CD4-positive, CD25-positive, alpha-beta regulatory T cell (primary cell): ENCODE measurements around the gene SHC2. TPM values are rescaled to one million over a fixed set of nuclear protein-coding genes. Genes with fewer than 3 reads are reported as not detected.

Source experiments
- ATAC-seq, 2 donors: fragments of 150-1000 bp; cut with Tn5 transposase; one replicate each; pipeline ENCODE4 v1.10.0; 2021; ENCODE audit warnings: low read depth in 2 of 2, moderate number of reproducible peaks in 2 of 2, moderate library complexity in 1 of 2
- DNase-seq, 3 donors: peaks; one replicate each; pipeline versions ENCODE4 v3.0.0 to v3.0.0-alpha.2; 2012 to 2022; ENCODE audit warnings: mixed read lengths in 1 of 3
- H3K27ac ChIP-seq: one replicate; pipeline ENCODE4 v1.7.0; 2013; ENCODE audit warnings: mild to moderate bottlenecking, low read length; ENCODE audit not compliant: insufficient read depth, poor library complexity, severe bottlenecking
- H3K27me3 ChIP-seq: one replicate; pipeline ENCODE4 v1.7.0; 2013; ENCODE audit warnings: low read length; ENCODE audit not compliant: control insufficient read depth, insufficient read depth
- H3K36me3 ChIP-seq: one replicate; pipeline ENCODE4 v1.7.0; 2013; ENCODE audit warnings: mild to moderate bottlenecking, low read length, moderate library complexity; ENCODE audit not compliant: control insufficient read depth, insufficient read depth
- H3K4me1 ChIP-seq: 2 replicates; pipeline ENCODE4 v1.7.0; 2013; ENCODE audit warnings: mild to moderate bottlenecking, low read length; ENCODE audit not compliant: insufficient read depth, control insufficient read depth, poor library complexity, severe bottlenecking
- H3K4me3 ChIP-seq: one replicate; pipeline ENCODE4 v1.7.0; 2013; ENCODE audit warnings: low read depth, mild to moderate bottlenecking, low read length, moderate library complexity
- H3K9me3 ChIP-seq, 2 experiments: 1 replicate in 1 of 2; 2 replicates in 1 of 2; pipeline ENCODE4 v1.7.0; 2013; ENCODE audit warnings: low read length in 2 of 2, mild to moderate bottlenecking in 1 of 2, moderate library complexity in 1 of 2; ENCODE audit not compliant: control insufficient read depth in 2 of 2
- H3K27ac Mint-ChIP-seq, 3 donors: one replicate each; pipeline ENCODE4 v1.8.0; 2020 to 2022; ENCODE audit warnings: mild to moderate bottlenecking in 3 of 3, mixed read lengths in 3 of 3, moderate library complexity in 2 of 3
- H3K27me3 Mint-ChIP-seq: one replicate; pipeline ENCODE4 v1.8.0; 2022; ENCODE audit warnings: mild to moderate bottlenecking, mixed read lengths
- H3K36me3 Mint-ChIP-seq: one replicate; pipeline ENCODE4 v1.8.0; 2020; ENCODE audit warnings: mixed read lengths
- H3K4me1 Mint-ChIP-seq, 4 donors: one replicate each; pipeline ENCODE4 v1.8.0; 2020 to 2022; ENCODE audit warnings: mixed read lengths in 4 of 4, mild to moderate bottlenecking in 1 of 4
- H3K4me3 Mint-ChIP-seq, 4 donors: one replicate each; pipeline ENCODE4 v1.8.0; 2020 to 2022; ENCODE audit warnings: mild to moderate bottlenecking in 4 of 4, mixed read lengths in 4 of 4, moderate library complexity in 3 of 4
- H3K9me3 Mint-ChIP-seq, 7 donors: one replicate each; pipeline ENCODE4 v1.8.0; 2020 to 2022; ENCODE audit warnings: mixed read lengths in 7 of 7, mild to moderate bottlenecking in 3 of 7, moderate library complexity in 2 of 7
- polyA plus RNA-seq, 4 donors: library from polyadenylated mRNA; unstranded; fragments of 300-500 nt; fragmentation: Illumina TruSeq; gene quantifications; one replicate each; pipeline ENCODE4 v1.2.3, GENCODE V29; 2021
- total RNA-seq: library from RNA; stranded (reverse); gene quantifications from one replicate; pipeline ENCODE4 v1.2.3, GENCODE V29; 2022

SHC2 gene
- total and polyA plus RNA-seq, 5 donors from 2014 or later: not detected

GRCh38 chr19:366951-367350, 93.9 kb downstream of the SHC2 start:
- H3K27me3 ChIP-seq: no peaks in the 10 kb centered on the region
- H3K9me3 ChIP-seq: no peaks in the 10 kb centered on the region
- no peak overlapping the region for H3K4me3 ChIP-seq
- Mint-ChIP-seq H3K36me3 (no peaks in the 10 kb centered on the region), H3K27ac (no peak overlapping the region), H3K4me1 (no peaks in the 10 kb centered on the region), H3K27me3 (no peaks in the 10 kb centered on the region), H3K4me3 (no peak overlapping the region), H3K9me3 (peaks cover 0 to 2% (median 0%) of the 10 kb centered on the region in 7 donors)
- H3K4me1 ChIP-seq: no peaks in the 10 kb centered on the region
- no peak for DNase-seq
- no peak overlapping the region for H3K27ac ChIP-seq
- no peaks in the 10 kb centered on the region for H3K36me3 ChIP-seq
- no peak for ATAC-seq

Other genes with a start within 250 kb of the SHC2 start
- gene PLPP2, start 169.6 kb downstream of the SHC2 start, total RNA-seq: 0.12 TPM
- gene PLPP2, start 169.6 kb downstream of the SHC2 start, polyA plus RNA-seq: under 1 TPM in 1 of 4 donors, not detected in 3; 0.22 TPM
- 15.8 TPM for gene MIER2, start 116.2 kb downstream of the SHC2 start, total RNA-seq
- gene MIER2, start 116.2 kb downstream of the SHC2 start, polyA plus RNA-seq: 1 to 10 TPM; 2.0 to 4.3 (median 2.9) TPM
- gene C2CD4C, start 51.9 kb downstream of the SHC2 start, total RNA-seq: not detected
- not detected for gene C2CD4C, start 51.9 kb downstream of the SHC2 start, polyA plus RNA-seq
- gene MADCAM1, start 35.5 kb upstream of the SHC2 start, total RNA-seq: 0.52 TPM
- under 1 TPM in 3 of 4 donors, not detected in 1; 0.16 to 0.33 (median 0.31) TPM for gene MADCAM1, start 35.5 kb upstream of the SHC2 start, polyA plus RNA-seq
- 19.3 TPM for gene TPGS1, start 46.5 kb upstream of the SHC2 start, total RNA-seq
- 10 to 100 TPM; 18.2 to 44.4 (median 37.3) TPM for gene TPGS1, start 46.5 kb upstream of the SHC2 start, polyA plus RNA-seq
- 39.2 TPM for gene CDC34, start 70.7 kb upstream of the SHC2 start, total RNA-seq
- gene CDC34, start 70.7 kb upstream of the SHC2 start, polyA plus RNA-seq: 10 to 100 TPM; 32.2 to 37.8 (median 34.8) TPM
- gene GZMM, start 83.0 kb upstream of the SHC2 start, total RNA-seq: 38.3 TPM
- gene GZMM, start 83.0 kb upstream of the SHC2 start, polyA plus RNA-seq: 100 to 1,000 TPM in 1 of 4 donors, 10 to 100 TPM in 3; 61.5 to 124 (median 90.0) TPM
- 132 TPM for gene BSG, start 111.6 kb upstream of the SHC2 start, total RNA-seq
- gene BSG, start 111.6 kb upstream of the SHC2 start, polyA plus RNA-seq: 100 to 1,000 TPM; 282 to 338 (median 300) TPM
- 1.2 TPM for gene HCN2, start 128.8 kb upstream of the SHC2 start, total RNA-seq
- not detected for gene HCN2, start 128.8 kb upstream of the SHC2 start, polyA plus RNA-seq
- gene POLRMT, start 172.5 kb upstream of the SHC2 start, total RNA-seq: 62.9 TPM
- gene POLRMT, start 172.5 kb upstream of the SHC2 start, polyA plus RNA-seq: 10 to 100 TPM; 25.4 to 38.1 (median 34.1) TPM
- gene FGF22, start 178.8 kb upstream of the SHC2 start, total RNA-seq: 0.81 TPM
- under 1 TPM in 1 of 4 donors, not detected in 3; 0.17 TPM for gene FGF22, start 178.8 kb upstream of the SHC2 start, polyA plus RNA-seq
- gene RNF126, start 202.2 kb upstream of the SHC2 start, total RNA-seq: 124 TPM
- gene RNF126, start 202.2 kb upstream of the SHC2 start, polyA plus RNA-seq: 10 to 100 TPM; 57.2 to 80.8 (median 76.9) TPM
- gene FSTL3, start 215.4 kb upstream of the SHC2 start, total RNA-seq: 0.64 TPM
- 1 to 10 TPM in 1 of 4 donors, under 1 TPM in 3; 0.55 to 2.1 (median 0.71) TPM for gene FSTL3, start 215.4 kb upstream of the SHC2 start, polyA plus RNA-seq
- gene PRSS57, start 234.4 kb upstream of the SHC2 start, total RNA-seq: 3.3 TPM
- not detected for gene PRSS57, start 234.4 kb upstream of the SHC2 start, polyA plus RNA-seq
- gene PALM, start 247.9 kb upstream of the SHC2 start, total RNA-seq: not detected
- gene PALM, start 247.9 kb upstream of the SHC2 start, polyA plus RNA-seq: not detected